GM04504 (cell line): ENCODE measurements around the gene GLOD5.

Source experiments
- DNase-seq: peaks from one replicate; pipeline ENCODE4 v3.0.0-alpha.2; 2012; ENCODE audit warnings: low read depth

The GLOD5 gene

GRCh38 chrX:48761674-48762471 lies at the start of gene GLOD5:
TSS of gene GLOD5 (plus strand) at chrX:48761747. CDS start at chrX:48761791, 44 bp downstream.
- DNase-seq: peak; percentile 3

- no peak for DNase-seq
Observed at GRCh38 chrX:48711929-48712505, 49.5 kb upstream of the GLOD5 start.

- no peak for DNase-seq
Observed at GRCh38 chrX:48713847-48714246, 47.7 kb upstream of the GLOD5 start.

- no peak for DNase-seq
Observed at GRCh38 chrX:48714573-48714972, 47.0 kb upstream of the GLOD5 start.

GRCh38 chrX:48715072-48715471 lies 46.5 kb upstream of the GLOD5 start:
- DNase-seq: peak; percentile 51

GRCh38 chrX:48715876-48716502 lies 45.6 kb upstream of the GLOD5 start:
- no peak for DNase-seq

- DNase-seq: no peak
Observed at GRCh38 chrX:48719958-48720357, 41.6 kb upstream of the GLOD5 start.

GRCh38 chrX:48720577-48721250 lies 40.8 kb upstream of the GLOD5 start:
- no peak for DNase-seq

- DNase-seq: no peak
Observed at GRCh38 chrX:48721916-48722315, 39.6 kb upstream of the GLOD5 start.

- DNase-seq: no peak
Observed at GRCh38 chrX:48726596-48726995, 35.0 kb upstream of the GLOD5 start.

- no peak for DNase-seq
Observed at GRCh38 chrX:48728653-48729052, 32.9 kb upstream of the GLOD5 start.

GRCh38 chrX:48736303-48736702 lies 25.2 kb upstream of the GLOD5 start:
- DNase-seq: no peak

GRCh38 chrX:48736878-48737212 lies 24.7 kb upstream of the GLOD5 start:
- DNase-seq: no peak

GRCh38 chrX:48737213-48737938 lies 24.2 kb upstream of the GLOD5 start:
- DNase-seq: peak; percentile 91

GRCh38 chrX:48737940-48738339 lies 23.6 kb upstream of the GLOD5 start:
- DNase-seq: no peak

- DNase-seq: no peak
Observed at GRCh38 chrX:48741834-48742233, 19.7 kb upstream of the GLOD5 start.

GRCh38 chrX:48745222-48745621 lies 16.3 kb upstream of the GLOD5 start:
- no peak for DNase-seq

- no peak for DNase-seq
Observed at GRCh38 chrX:48747415-48748016, 14.0 kb upstream of the GLOD5 start.

- DNase-seq: no peak
Observed at GRCh38 chrX:48749182-48749581, 12.4 kb upstream of the GLOD5 start.

- no peak for DNase-seq
Observed at GRCh38 chrX:48751343-48751742, 10.2 kb upstream of the GLOD5 start.

- DNase-seq: no peak
Observed at GRCh38 chrX:48752498-48752897, 9.0 kb upstream of the GLOD5 start.
